Measurements from ENCODE around the gene SCAPER.
"Not testable (repeated sequence)": the region's sequence is repeated elsewhere in the genome, so short reads cannot be mapped to it uniquely, and the experiment has no call there.

The SCAPER gene

DNA sequence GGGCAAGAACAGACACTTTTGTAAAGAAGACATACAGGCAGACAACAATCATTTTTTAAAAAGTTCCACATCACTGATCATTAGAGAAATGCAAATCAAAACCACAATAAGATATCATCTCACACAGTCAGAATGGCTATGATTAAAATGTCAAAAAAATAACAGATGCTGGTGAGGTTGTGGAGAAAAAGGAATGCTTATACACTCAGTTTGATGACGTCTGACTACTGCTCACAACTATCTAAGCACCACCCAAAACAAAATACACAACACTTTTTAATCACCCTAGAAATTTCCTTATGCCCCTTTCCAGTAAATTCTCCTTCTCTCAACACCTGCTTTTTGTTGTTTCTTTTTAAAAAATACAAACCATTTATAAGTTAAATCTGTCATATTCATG, 339.8 kb downstream of the SCAPER start:
- no peak for DNase-seq

DNA sequence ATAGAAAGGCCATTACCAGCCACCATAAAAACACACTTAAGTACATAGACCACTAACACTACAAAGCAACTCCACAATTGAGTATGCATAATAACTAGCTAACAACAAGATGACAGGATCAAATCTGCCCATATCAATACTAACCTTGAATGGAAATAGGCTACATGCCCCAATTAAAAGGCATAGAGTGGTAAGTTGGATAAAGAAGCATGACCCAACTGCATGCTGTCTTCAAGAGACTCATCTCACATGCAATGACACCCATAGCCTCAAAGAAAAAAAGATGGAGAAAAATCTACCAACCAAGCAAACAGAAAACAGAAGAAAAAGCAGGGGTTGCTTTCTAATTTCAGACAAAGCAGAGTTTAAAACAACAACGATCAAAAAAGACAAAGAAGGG, 349.9 kb downstream of the SCAPER start:
- DNase-seq: no peak

DNA sequence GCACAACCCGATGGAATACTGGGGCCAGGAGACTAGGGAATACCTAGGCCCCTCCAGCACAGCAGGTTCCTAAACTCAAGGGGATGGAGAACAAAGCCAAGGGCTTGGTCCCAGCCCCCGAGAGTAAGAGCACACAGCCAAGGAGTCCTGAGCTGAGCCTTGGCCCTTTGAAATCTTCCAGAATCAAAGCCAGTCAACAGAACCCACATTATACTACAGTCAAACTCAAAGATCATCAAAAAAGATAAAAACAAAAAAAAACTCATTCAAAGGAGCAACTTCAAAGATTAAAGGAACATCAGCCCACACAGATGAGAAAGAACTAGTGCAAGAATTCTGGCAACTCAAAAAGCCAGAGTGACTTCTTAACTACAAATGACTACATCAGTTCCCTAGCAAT, 351.6 kb downstream of the SCAPER start:
- DNase-seq: no peak

GRCh38 chr15:76553102-76553501, 352.0 kb downstream of the SCAPER start:
- no peak for DNase-seq

- DNase-seq: no peak
Measured at GRCh38 chr15:76546805-76547204, 358.3 kb downstream of the SCAPER start.

GRCh38 chr15:76533995-76534394, 371.1 kb downstream of the SCAPER start:
- DNase-seq: no peak

DNA sequence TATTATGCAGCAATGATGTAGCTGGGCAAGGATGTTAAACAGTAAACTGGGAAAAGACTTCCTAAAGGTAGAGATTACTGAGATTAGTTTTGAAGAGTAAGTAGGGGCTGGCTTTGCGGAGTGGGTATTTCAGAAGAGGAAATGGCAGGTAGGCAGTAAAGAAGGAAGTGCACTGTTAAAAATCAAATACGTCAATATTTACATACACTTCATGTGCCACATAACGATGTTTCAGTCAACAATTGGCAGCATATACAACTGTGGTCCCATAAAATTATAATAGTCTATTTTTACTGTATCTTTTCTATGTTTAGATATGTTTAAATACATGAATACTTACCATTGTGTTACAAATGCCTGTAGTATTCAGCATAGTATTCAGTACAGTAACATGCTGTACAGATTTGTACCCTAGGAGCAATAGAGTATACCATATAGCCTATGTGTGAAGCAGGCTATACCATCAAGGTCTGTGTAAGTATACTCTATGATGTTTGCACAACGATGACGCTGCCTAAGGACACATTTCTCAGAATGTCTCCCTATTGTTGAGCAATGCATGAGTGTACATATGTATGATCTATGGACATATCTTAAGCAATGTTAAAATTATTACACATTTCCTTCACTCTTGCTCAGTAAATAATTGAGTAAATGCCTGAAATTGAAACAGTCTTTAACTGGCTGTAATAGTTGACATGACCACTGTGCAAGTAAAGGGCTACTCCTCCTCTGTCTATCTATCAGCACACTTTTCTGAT, 371.9 kb downstream of the SCAPER start:
- DNase-seq: no peak

- DNase-seq: no peak
Measured at GRCh38 chr15:76529911-76530310, 375.2 kb downstream of the SCAPER start.

- DNase-seq: no peak
Measured at GRCh38 chr15:76526111-76526510, 379.0 kb downstream of the SCAPER start.

GRCh38 chr15:76517910-76518309, 387.2 kb downstream of the SCAPER start:
- DNase-seq: no peak

DNA sequence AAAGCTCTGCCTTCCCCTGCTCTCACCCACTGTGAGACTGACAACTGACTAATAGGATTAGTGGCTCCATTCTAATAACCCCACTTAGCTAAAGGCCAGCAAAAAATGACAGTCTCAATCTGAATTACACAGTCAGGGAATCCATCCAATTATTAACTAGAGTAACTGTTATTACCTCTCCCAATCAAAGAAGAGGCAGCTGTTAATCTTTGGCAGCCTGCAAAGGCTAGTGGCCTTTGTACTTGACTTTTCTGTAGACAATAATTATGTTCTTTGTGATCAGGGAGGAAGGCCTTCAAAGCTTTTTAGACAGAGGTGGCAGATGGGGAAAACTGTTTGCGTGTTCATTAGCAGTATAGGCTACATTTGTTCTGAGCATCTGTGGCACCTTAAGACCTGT, 390.9 kb downstream of the SCAPER start:
- DNase-seq: no peak

- no peak for DNase-seq
Measured at GRCh38 chr15:76512971-76513370, 392.2 kb downstream of the SCAPER start.

GRCh38 chr15:76510663-76511062, 394.5 kb downstream of the SCAPER start:
- DNase-seq: not testable (repeated sequence)

GRCh38 chr15:76503804-76504203, 401.3 kb downstream of the SCAPER start:
- DNase-seq: no peak

GRCh38 chr15:76503121-76503520, 402.0 kb downstream of the SCAPER start:
- DNase-seq: no peak

- DNase-seq: no peak
Measured at GRCh38 chr15:76502678-76503077, 402.5 kb downstream of the SCAPER start.

DNA sequence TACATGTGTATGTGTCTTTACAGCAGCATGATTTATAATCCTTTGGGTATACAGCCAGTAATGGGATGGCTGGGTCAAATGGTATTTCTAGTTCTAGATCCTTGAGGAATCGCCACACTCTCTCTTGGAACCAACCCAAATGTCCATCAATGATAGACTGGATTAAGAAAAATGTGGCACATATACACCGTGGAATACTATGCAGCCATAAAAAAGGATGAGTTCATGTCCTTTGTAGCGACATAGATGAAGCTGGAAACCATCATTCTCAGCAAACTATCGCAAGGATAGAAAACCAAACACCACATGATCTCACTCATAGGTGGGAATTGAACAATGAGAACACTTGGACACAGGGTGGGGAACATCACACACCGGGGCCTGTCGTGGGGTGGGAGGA, 403.0 kb downstream of the SCAPER start:
- not testable (repeated sequence) for DNase-seq

DNA sequence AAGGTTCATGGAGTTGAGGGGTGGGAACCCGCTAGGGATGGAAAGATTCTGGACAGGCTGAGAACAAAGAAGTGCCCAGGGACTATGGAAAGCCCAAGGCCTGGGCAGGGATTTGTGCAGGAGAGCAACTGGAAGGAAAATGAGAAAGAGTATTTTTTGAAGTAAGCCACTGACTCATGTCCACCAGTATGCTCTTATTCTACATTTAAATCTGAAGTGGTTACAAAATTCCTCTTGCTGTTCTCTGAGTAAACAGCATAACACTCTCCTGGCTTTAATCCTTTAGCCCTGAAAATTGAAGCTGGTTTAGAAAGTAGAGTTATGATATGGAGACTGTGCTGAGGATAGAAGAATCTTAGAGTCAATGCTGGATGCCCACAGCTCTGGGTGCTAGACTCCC, 403.4 kb downstream of the SCAPER start:
- no peak for DNase-seq

GRCh38 chr15:76501011-76501410, 404.1 kb downstream of the SCAPER start:
- DNase-seq: no peak

- DNase-seq: no peak
Measured at GRCh38 chr15:76495487-76495886, 409.7 kb downstream of the SCAPER start.

DNA sequence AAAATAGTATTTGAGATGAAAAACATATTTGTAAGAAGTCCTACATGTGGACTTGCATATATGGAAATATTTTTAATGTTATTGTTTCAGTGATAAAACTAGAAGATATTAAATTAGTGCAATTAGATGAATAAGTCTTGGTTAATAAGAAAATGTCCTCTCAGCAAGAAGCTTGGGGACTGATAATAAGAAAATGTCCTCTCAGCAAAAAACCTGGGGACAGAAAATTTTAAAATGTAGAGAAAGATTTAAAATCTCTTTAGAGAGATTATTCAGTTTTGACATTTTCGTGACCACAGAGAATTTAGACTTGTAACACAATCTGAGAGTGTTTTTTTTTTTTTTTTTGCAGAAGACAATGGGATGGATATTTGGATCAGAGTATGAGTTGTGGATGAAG, 412.6 kb downstream of the SCAPER start:
- no peak for DNase-seq

GRCh38 chr15:76483752-76484151, 421.4 kb downstream of the SCAPER start:
- no peak for DNase-seq

DNA sequence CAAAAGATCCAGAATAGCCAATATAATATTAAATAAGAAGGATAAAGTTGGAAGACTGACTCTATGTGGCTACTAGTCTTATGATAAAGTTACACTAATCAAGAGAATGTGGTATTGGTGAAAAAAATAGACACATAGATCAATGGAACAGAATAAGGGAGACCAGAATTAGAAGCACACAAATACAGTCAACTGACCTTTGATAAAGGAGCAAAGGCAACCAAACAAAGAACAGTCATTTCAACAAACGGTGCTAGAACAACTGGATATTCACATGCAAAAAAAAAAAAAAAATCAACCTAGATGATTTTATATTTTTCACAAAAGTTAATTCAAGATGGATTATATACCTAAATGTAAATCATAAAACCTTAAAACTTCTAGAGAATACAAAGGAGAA, 422.1 kb downstream of the SCAPER start:
- no peak for DNase-seq

DNA sequence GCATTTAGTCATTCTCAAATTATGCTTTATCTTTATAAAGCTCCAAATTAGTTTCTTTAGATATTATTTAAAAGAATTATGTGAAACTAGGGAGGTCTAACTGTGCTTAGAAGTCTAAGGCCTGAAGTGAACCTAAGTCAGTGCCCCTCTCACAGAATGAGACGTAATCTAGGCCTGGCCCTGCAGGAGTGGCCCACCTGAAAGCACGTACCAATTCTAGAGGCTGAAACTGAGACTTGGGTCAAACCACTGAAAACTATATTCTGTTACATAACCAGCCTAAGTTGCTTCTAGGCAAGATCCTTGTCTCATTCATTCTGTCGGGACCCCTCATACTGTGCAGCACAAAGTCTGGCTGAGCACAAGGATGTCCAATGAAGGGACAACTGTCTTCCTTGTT, 424.9 kb downstream of the SCAPER start:
- DNase-seq: no peak

GRCh38 chr15:76470691-76471090, 434.4 kb downstream of the SCAPER start:
- no peak for DNase-seq
